Ascending aorta (tissue), 2 donors: ENCODE data around the gene DCUN1D2. TPM values are rescaled to one million over a fixed set of nuclear protein-coding genes. Genes with fewer than 3 reads are reported as not detected.

Source experiments
- DNase-seq, 2 donors: peaks; one replicate each; pipeline ENCODE4 v3.0.0-alpha.2; 2019; ENCODE audit warnings: low spot score in 2 of 2
- H3K27ac ChIP-seq, 2 donors: fragments of 200-600 bp; sonication (generic); one replicate each; pipeline ENCODE4 v1.5.1; 2016 to 2017; ENCODE audit warnings: mild to moderate bottlenecking in 1 of 2
- H3K27me3 ChIP-seq: fragments of 200-600 bp; sonication (generic); one replicate; pipeline ENCODE4 v1.5.1; 2017
- H3K36me3 ChIP-seq, 2 donors: fragments of 200-600 bp; sonication (generic); one replicate each; pipeline ENCODE4 v1.5.1; 2016
- H3K4me1 ChIP-seq, 2 donors: fragments of 200-600 bp; sonication (generic); one replicate each; pipeline ENCODE4 v1.5.1; 2016 to 2017; ENCODE audit warnings: mild to moderate bottlenecking in 1 of 2
- H3K4me3 ChIP-seq, 2 donors: fragments of 200-600 bp; sonication (generic); one replicate each; pipeline ENCODE4 v1.5.1; 2016 to 2017; ENCODE audit warnings: mild to moderate bottlenecking in 1 of 2
- H3K9me3 ChIP-seq, 2 donors: fragments of 200-600 bp; sonication (generic); one replicate each; pipeline ENCODE4 v1.5.1; 2016
- CTCF ChIP-seq, 3 experiments: fragments of 200-600 bp in 2 of 3; fragments of 450-650 bp in 1 of 3; sonication (generic) in 2 of 3; IDR thresholded peaks; one replicate each; pipeline ENCODE4 v1.5.1; 2016 to 2019; ENCODE audit warnings: antibody characterized with exemption in 3 of 3, mild to moderate bottlenecking in 1 of 3, moderate library complexity in 1 of 3
- intact Hi-C: fragments of 100-400 bp; cut with DNase I; formaldehyde crosslinking; loops from one replicate; pipeline ENCODE4 v1.15.1; 2023
- total RNA-seq: library from RNA; depleted of rRNA; stranded (reverse); fragments of >200 nt; gene quantifications from one replicate; pipeline ENCODE4 v1.1.0, GENCODE V29; 2016

The DCUN1D2 gene
- total RNA-seq, 1 donor from 2014 or later, result 5.9 TPM

- H3K4me3 ChIP-seq, result peak overlapping the region; percentile 98 to 99
- H3K9me3 ChIP-seq, result no peaks in the 10 kb centered on the region
- intact Hi-C loops, result loop anchor here (2.0 kb wide), 5 partner anchors 55 to 573 kb away; partner anchors contain the start of genes CUL4A, LAMP1 and PCID2
- TF ChIP-seq CTCF (IDR thresholded peaks at IDR 0.05), result no peak
- no peaks in the 10 kb centered on the region for H3K27me3 ChIP-seq
- H3K27ac ChIP-seq, result peak overlapping the region; percentile 88 to 95
- peaks cover 24 to 58% of the 10 kb centered on the region in 2 donors for H3K4me1 ChIP-seq
- peaks cover 0 to 16% of the 10 kb centered on the region in 2 donors for H3K36me3 ChIP-seq
- no peak for DNase-seq
Observed at GRCh38 chr13:113491982-113492381, 1.5 kb upstream of the DCUN1D2 start.

DNA sequence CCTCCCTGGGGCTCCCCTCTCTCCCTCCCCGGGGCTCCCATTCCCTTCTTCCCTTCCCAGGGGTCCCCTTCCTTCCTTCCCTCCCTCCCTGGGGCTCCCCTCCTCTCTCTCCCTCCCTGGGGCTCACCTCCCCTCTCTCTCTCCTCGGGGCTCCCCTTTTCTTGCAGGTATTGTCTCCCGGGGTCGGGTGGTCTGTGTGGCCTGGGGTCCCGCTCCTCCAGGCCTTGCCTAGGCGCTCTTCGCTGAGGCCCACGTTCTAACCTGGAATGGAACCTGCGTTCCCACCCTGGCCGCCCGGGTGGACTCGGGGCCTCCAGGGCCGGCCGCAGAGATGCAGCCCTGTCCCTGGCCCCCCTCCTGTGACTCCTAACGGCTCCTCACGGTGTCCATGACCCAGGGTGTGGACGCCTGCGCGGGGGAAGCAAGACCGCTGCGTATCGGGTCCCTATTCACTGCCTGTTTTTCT, 940 bp upstream of the DCUN1D2 start:
- no peak for TF ChIP-seq CTCF (IDR thresholded peaks at IDR 0.05)
- Histone ChIP-seq H3K9me3 (no peaks in the 10 kb centered on the region), H3K4me3 (peak overlapping the region; percentile 98 to 99), H3K36me3 (peaks cover 0 to 12% of the 10 kb centered on the region in 2 donors), H3K4me1 (peaks cover 24 to 55% of the 10 kb centered on the region in 2 donors), H3K27me3 (no peaks in the 10 kb centered on the region), H3K27ac (peak overlapping the region; percentile 88 to 95)
- no peak for DNase-seq
- intact Hi-C loops, result loop anchor here (2.0 kb wide), 5 partner anchors 55 to 573 kb away; partner anchors contain the start of genes CUL4A, LAMP1 and PCID2

- Histone ChIP-seq H3K36me3 (no peaks in the 10 kb centered on the region), H3K27ac (peak overlapping the region; percentile 88 to 95), H3K9me3 (no peaks in the 10 kb centered on the region), H3K27me3 (no peaks in the 10 kb centered on the region), H3K4me1 (peaks cover 14 to 41% of the 10 kb centered on the region in 2 donors), H3K4me3 (peak overlapping the region; percentile 98 to 99)
- intact Hi-C loops, result loop anchor here (1.0 to 2.0 kb wide), 6 partner anchors 57 to 575 kb away; partner anchors contain the start of genes CUL4A, LAMP1 and PCID2
- no peak for DNase-seq
- TF ChIP-seq CTCF (IDR thresholded peaks at IDR 0.05), result no peak
Observed at GRCh38 chr13:113489549-113490495, 689 bp downstream of the DCUN1D2 start.

GRCh38 chr13:113489171-113489548, 1.4 kb downstream of the DCUN1D2 start:
- Histone ChIP-seq H3K36me3 (no peaks in the 10 kb centered on the region), H3K4me1 (peaks cover 13 to 34% of the 10 kb centered on the region in 2 donors), H3K27me3 (no peaks in the 10 kb centered on the region), H3K4me3 (peak overlapping the region; percentile 98 to 99), H3K9me3 (no peaks in the 10 kb centered on the region), H3K27ac (no peak overlapping the region)
- intact Hi-C loops, result no loop called here
- no peak for DNase-seq
- TF ChIP-seq CTCF (IDR thresholded peaks at IDR 0.05), result no peak

DNA sequence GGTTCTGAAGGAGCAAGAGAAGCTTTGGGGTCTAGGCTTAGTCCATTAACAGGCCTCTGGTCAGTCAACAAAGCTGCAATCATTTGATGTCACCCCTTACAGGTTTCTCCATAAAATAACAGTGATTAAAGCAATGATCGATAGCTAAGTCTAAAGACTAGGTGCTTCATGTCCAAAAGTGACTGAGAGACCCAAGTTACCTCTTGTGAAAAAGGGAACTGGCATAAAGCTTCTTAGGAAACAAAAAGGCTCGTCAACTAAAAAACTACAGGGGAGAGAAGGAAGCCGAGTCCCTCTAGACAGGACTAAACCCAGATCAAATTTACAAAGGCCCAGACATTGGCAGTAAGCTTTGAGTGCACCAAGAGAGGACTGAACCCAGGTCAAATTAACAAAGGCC, 2.2 kb downstream of the DCUN1D2 start:
- no peaks in the 10 kb centered on the region for H3K9me3 ChIP-seq
- H3K27ac ChIP-seq, result no peak overlapping the region
- TF ChIP-seq CTCF (IDR thresholded peaks at IDR 0.05), result no peak
- H3K4me1 ChIP-seq, result peaks cover 10 to 27% of the 10 kb centered on the region in 2 donors
- no peak overlapping the region for H3K4me3 ChIP-seq
- no peak for DNase-seq
- no peaks in the 10 kb centered on the region for H3K27me3 ChIP-seq
- no peaks in the 10 kb centered on the region for H3K36me3 ChIP-seq
- intact Hi-C loops, result no loop called here
